ENCODE data around the gene AHSG.

DNA sequence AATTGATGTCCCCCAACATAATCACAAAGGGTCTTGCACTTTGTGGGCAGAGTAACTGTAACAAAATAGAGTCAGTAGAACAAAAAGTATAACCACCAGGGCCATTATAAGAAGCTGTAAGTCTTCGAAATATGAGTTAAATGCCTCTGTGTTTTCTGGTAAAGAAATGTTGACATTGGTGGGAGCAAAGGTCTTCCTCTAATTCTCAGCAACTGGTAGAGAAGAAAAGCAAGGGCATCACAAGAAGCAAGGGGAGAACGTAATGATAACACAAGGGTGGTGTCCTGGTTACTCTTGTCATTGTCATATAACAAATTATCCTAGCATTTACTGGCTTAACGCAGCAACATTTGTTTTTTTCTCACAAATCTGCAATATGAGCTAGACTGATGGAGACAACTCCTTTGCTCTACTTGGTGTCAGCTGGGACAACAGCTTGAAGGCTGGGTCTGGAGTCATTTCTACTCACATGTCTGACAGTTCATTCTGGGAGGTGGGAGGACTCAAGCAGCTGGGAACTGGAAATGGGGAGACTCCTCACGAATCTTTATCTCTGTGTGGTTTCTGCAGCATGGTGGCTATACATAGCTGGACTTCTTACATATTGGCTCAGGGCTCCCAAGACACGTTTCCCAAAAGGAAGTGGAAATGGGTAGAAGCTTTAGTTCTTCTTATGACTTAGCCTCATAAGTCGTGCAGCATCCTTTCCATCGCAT lies 22.1 kb upstream of the AHSG start:
- TF ChIP-seq POLR2A (IDR thresholded peaks at IDR 0.05; ENCODE audit: low read length), result no peak
- no peak for TF ChIP-seq GATA1 (IDR thresholded peaks at IDR 0.05; ENCODE audit: low read depth, low read length)
